GM19238 (cell line): ENCODE results near the gene TRIO.

ENCODE experiments used
- DNase-seq: peaks from one replicate; pipeline ENCODE4 v3.0.0; 2011; ENCODE audit warnings: low spot score; ENCODE audit not compliant: insufficient read length

TRIO gene

DNA sequence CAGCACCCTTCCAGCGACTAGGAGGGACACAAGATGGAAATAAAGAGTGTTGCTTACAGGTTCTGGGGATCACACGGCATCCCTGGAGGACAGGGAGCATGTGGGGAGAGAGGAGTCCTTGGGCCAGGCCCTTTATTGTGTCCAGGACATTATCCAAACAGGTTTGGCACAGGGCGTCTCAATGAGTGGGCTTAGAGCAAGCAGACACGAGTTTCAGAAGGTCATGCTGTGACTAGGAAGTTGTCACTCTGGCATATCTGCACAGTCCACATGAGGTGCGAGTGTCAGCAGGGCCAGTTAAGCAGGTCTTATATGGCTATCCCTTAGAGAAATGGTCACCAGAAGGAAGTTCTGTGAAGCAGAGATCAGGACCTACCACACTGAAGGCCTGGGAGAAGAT is 263.9 kb downstream of the TRIO start:
- no peak for DNase-seq

GRCh38 chr5:14407746-14408175 is 264.6 kb downstream of the TRIO start:
- DNase-seq = no peak

DNA sequence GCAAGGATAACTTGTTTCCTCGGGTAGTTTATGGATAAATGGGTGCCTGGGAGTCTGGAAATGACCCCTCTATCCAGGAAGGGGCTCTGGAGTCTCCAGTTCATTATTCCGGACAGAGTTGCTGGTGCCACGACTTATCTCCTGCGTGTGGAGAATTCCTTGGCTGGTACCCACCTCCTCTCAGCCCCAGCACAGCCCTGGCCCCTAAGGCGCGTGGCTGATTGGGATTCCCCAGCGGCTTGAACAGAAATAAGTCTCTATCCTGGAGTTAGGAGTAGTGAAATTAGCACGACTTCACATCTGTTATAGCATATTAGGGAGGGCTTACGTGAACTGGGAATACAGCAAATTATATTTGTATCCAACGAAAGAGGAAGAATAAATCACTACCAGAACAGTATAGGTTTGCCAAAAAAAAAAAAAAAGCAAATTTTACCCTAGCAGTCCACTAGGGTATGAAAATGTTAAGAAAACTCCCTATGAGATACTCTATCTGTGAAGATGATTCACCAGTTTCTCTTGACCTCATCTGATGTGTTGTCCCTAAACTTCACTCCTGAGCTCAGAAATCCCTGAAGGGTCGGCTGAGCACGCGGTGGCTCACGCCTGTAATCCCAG is 265.9 kb downstream of the TRIO start:
- DNase-seq = no peak

- DNase-seq = no peak
These were observed 266.9 kb downstream of the TRIO start for GRCh38 chr5:14410068-14410393.

DNA sequence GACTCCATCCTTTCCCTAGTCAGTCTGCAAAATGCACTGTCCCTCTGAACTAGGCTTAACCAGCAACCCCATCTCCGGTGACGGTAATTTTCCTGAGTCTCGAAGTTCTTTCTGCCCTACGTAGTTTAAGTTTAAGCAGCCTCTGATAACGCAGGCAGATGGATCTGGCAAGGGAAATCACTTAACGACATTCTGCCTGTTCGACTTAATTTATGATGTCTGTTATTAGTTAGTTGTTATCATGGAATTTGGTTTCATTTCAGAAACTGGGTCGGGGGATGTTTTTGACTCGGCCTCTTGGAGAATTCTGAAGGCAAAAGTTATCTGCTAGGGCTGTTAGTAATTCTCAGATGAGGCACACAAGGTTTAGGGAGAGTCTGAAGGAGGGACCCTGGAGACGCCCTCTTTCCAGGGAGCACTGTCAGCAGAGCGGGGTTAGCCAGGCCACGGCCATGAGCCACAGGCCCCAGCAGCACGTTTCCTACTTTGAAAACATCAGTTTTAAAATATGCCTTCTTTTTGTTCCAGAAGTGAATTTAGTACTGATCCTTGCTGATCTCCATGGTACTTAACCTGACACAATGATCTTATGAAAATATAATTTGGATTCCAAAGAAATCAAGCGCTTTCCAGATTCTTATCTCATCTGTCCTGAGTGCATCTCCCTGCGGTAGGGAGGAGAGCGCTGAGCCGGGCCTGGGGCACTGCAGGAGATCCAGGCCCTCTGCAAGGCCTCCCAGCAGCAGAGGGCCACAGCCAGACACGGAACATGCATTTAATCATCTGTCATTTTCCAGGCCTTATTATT is 267.5 kb downstream of the TRIO start:
- no peak for DNase-seq

DNA sequence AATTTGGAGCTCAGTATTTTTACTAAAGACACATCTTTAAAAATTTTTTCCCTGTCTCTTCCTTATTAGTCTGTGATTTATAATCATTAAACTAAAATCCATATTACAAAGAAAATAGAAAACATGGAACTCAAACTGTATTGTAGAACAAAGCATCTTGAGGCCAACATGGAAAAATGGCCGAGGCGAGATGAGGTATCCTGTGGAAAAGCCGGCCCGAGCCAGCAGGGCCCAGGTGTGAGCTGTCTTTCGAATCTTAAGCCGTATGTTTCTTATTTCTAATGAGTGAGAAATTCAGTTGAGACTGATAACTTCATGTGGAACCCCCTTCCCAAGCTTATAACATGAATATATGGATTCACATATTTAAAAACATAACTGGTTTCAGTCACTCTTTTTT is 268.1 kb downstream of the TRIO start:
- no peak for DNase-seq

DNA sequence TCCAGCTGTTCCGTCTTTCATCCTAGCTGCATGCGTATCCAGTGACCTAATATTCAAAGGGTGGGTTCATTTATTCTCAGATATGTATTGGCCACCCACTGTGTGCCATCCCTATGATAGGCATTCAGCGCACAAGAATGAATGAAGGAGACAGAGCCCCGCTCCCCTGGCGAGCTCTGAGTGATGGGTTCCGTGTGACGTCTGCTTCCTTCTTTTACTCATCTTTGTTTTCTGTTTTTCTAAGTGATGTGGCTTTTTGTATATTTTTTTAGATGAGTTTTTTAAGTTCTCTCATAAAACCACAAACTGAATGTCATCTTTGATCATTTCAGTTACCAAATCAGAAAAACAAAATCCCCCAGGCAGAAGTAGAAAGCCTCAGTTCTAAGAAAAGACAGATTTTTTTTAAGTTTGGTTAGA is 270.2 kb downstream of the TRIO start:
- no peak for DNase-seq

GRCh38 chr5:14414007-14414406 is 270.9 kb downstream of the TRIO start:
- no peak for DNase-seq

DNA sequence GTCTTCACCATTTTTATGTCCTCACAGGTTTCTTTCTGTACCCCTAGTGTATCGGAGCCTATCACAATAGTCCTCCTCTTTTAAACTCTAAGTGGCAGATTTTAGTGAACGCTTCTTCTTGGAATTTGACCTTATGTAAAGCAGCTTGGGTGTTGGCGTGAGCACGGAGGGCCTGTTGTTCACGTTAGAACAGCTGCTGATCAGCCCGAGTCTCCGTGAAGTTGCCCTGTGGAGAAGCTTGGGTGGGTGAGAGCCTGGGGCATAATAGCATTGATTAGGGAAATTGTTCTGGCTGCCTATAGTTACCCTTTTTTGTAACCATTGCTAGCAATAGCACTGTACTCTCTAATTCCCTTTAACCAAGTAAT is 271.5 kb downstream of the TRIO start:
- DNase-seq = no peak

DNA sequence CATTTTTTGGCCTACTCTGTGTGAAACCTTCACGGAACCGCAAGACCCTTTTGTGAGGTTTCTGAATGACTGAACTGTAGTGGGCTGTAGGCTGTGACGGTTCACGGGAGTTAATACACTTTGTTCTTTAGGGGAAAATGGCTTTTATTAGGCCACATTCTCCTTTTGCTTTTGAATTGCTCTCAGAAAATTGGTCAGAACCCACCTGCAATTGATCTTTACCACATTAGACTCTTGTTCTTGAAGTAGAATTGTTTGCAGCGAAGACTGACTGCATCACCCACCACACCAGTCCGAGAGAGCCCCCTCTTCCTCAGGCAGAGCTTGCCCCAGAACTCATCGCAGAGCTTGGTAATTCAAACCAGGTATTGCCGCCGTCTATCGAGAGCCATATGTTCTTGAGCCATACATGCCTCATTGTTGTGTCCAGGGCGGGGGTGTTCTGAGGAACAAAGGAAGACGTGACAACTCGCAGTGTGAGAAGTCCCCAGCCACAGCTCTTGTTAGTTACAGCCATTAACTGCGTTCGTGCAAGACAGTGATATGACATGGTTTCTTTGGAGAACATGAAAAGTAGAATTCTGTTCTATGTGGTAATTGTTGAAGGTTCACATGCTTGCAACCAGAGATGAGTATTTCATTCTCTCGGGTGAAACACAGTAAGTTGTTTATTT is 272.0 kb downstream of the TRIO start:
- no peak for DNase-seq

GRCh38 chr5:14415698-14416074 is 272.5 kb downstream of the TRIO start:
- DNase-seq = no peak

GRCh38 chr5:14416621-14417275 is 273.6 kb downstream of the TRIO start:
- DNase-seq = no peak

GRCh38 chr5:14417276-14417730 is 274.2 kb downstream of the TRIO start:
- DNase-seq = no peak

DNA sequence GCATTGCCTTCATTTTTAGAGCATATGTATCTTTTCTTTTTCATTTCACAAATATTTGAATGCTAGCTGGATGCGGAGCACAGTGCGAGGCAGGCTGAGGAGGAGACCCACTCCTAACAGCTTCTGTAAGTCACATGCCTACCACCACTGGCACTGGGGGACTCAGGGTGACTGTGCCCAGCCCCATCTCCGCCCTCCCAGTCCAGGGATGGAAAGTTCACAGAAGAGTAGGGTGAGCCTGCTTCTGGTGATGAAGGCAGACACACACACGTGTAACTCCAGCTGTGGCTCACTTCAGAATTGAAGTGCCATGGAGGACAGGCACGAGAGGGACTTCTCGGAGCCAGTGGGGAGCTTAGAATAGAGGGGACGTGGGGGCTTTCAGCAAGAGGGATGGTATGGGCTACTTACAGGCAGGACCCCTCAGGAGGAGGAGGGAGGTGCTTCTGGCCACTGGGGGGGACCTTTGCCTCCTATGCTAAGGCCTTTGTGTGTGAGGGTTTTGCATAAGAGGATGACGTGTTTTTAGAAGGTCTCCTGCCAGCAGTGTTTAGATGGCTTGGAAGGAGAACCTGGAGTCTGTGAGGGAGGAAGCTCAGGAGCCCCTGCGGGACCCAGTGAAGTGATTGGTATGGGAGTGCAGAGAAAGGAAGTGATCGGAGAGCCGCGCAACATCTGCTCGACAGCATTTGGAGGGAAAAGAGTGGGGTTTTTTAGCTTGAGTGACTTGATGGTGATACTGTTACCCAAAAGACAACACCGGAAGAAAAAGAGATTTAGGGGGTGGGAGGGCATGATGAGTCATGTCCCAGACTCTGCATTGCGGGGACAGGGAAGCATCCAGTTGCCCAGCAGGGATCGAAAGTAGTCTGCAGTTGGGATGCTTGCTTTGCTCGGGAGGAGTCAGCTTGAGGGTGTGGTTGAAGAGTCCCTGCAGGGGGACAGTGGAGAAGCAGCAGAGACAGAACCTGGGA is 274.9 kb downstream of the TRIO start:
- DNase-seq = no peak

- no peak for DNase-seq
These were observed 276.5 kb downstream of the TRIO start for GRCh38 chr5:14419686-14420085.

GRCh38 chr5:14420101-14420811 is 277.1 kb downstream of the TRIO start:
- no peak for DNase-seq

DNA sequence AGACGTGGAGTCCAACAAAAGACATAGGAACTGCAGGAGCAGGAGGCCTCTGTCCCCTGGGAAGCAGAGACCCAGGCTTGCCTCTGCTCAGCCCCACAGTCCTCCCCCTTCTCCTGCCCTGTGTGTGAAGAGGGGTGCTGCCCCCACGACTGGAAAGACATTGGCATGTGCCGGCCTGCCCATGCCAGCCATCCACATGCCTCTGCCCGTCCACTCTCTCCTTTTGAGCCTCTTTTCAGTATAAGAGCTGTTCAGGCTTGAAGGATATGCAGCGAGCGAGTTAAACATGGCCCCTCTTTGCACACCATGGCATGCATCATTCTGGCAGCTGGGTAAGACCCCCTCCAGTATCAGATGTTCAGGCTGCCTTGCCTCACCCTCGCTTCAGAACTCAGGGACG is 278.7 kb downstream of the TRIO start:
- no peak for DNase-seq

DNA sequence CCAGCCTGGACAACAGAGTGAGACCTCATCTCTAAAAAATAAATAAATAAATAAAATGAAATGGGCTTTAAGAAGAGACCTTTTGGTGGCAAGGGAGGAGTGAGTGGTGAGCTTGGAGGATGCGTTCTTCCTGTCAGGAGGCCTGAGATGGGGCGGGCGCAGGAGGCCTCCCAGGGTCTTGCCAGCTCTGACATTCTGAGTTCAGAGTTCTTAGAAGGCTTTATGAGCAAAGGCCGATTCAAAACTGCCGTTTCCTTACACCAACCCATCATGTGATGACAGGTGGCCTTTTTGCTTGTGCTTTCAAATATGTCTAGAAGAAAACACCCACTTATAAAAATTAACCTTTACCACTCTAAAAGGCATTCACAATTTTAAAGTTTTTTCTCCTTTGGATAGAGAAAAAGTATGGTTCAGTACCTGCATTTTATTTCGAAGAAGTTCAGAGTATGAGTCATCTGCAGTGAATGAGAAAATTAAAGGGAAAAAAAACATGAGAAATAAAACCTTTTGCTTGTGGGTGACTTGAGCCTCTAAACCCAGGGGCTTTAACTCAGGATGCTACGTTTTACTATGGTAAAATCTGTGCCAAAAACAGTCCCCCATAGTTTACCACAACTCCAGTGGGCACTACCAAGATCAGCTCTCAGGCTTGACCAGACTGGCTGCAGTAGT is 281.0 kb downstream of the TRIO start:
- DNase-seq = no peak

DNA sequence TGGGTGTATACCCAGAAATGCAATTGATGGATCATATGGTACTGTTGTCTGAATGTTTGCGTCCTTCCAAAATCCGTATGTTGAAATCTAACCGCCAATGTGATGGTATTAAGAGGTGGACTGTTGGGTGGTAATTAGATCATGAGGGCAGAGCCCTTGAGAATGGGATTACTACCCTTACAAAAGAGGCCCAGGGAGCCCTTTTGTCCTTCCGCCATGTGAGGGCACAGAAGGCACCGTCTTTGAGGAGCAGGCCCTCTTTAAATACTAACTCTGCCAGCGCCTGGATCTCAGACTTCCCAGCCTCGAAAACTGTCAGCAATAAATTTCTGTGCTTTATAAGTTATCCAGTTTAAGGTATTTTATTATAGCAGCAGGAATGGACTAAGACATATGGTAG is 282.4 kb downstream of the TRIO start:
- DNase-seq = no peak

- DNase-seq = no peak
These were observed 283.4 kb downstream of the TRIO start for GRCh38 chr5:14426521-14426920.
